Astrocyte of the cerebellum (primary cell): ENCODE results near the gene ATP12A.

ENCODE experiments used
- DNase-seq: peaks from one replicate; pipeline ENCODE4 v3.0.0-alpha.2; 2011; ENCODE audit warnings: low read depth
- H3K4me3 ChIP-seq: 2 replicates; pipeline ENCODE4 v1.5.1; 2011; ENCODE audit warnings: mild to moderate bottlenecking, low read depth, low read length, moderate library complexity
- CTCF ChIP-seq: IDR thresholded peaks from 2 replicates; pipeline ENCODE4 v1.5.1; 2012; ENCODE audit warnings: low read length, low read depth, moderate library complexity, mild to moderate bottlenecking; ENCODE audit errors: missing control alignments
- in situ Hi-C: cut with HindIII; loops from 2 replicates; pipeline ENCODE4 v1.10.0; 2017; ENCODE audit warnings: low sequenced_read_pairs

ATP12A gene

GRCh38 chr13:24745861-24746617 is 65.8 kb downstream of the ATP12A start:
- in situ Hi-C loops, result no loop called here
- no peak overlapping the region for H3K4me3 ChIP-seq
- no peak for TF ChIP-seq CTCF
- no peak for DNase-seq

GRCh38 chr13:24746618-24747247 is 66.5 kb downstream of the ATP12A start:
- in situ Hi-C loops, result no loop called here
- DNase-seq, result no peak
- peak overlapping the region; percentile 34 for H3K4me3 ChIP-seq
- peak; percentile 12 for TF ChIP-seq CTCF

- TF ChIP-seq CTCF, result no peak
- peak overlapping the region; percentile 34 for H3K4me3 ChIP-seq
- in situ Hi-C loops, result no loop called here
- no peak for DNase-seq
These were observed 67.2 kb downstream of the ATP12A start for GRCh38 chr13:24747248-24748060.

- H3K4me3 ChIP-seq, result peak overlapping the region; percentile 34
- DNase-seq, result no peak
- in situ Hi-C loops, result no loop called here
- no peak for TF ChIP-seq CTCF
These were observed 67.8 kb downstream of the ATP12A start for GRCh38 chr13:24748061-24748400.

- in situ Hi-C loops, result no loop called here
- no peak for TF ChIP-seq CTCF
- H3K4me3 ChIP-seq, result no peak overlapping the region
- DNase-seq, result no peak
These were observed 79.0 kb downstream of the ATP12A start for GRCh38 chr13:24759197-24759596.
